Neural cell (in vitro differentiated cells): ENCODE measurements around the gene VPS13D. TPM values are rescaled to one million over a fixed set of nuclear protein-coding genes. Genes with fewer than 3 reads are reported as not detected.

Experiments used
- H2AFZ ChIP-seq: fragments of 200-600, 300-800 bp; sonication (generic), shearing (Covaris generic); 2 replicates; pipeline ENCODE4 v1.6.0; 2014; ENCODE audit warnings: low read depth, mild to moderate bottlenecking, antibody characterized with exemption, low read length, moderate library complexity
- H3F3A ChIP-seq: fragments of 200-600 bp; shearing (Covaris generic); 2 replicates; pipeline ENCODE4 v1.6.1; 2016; ENCODE audit warnings: mild to moderate bottlenecking, moderate library complexity, mixed read lengths, antibody characterized with exemption, low read length; ENCODE audit not compliant: insufficient read depth, poor library complexity, severe bottlenecking
- H3K27ac ChIP-seq: fragments of 200-600, 300-800 bp; sonication (generic), shearing (Covaris generic); 2 replicates; pipeline ENCODE4 v1.5.1; 2014; ENCODE audit warnings: mild to moderate bottlenecking, low read length, moderate library complexity
- H3K27me3 ChIP-seq: fragments of 300-800, 200-600 bp; sonication (generic), shearing (Covaris generic); 2 replicates; pipeline ENCODE4 v1.6.0; 2014; ENCODE audit warnings: mild to moderate bottlenecking, low read depth, low read length, moderate library complexity; ENCODE audit not compliant: insufficient read depth
- H3K36me3 ChIP-seq: fragments of 300-800, 200-600 bp; sonication (generic), shearing (Covaris generic); 2 replicates; pipeline ENCODE4 v1.5.1; 2014; ENCODE audit warnings: mild to moderate bottlenecking, antibody characterized with exemption, low read length, moderate library complexity; ENCODE audit not compliant: insufficient read depth
- H3K4me2 ChIP-seq: fragments of 300-800, 200-600 bp; sonication (generic), shearing (Covaris generic); 2 replicates; pipeline ENCODE4 v1.6.0; 2014; ENCODE audit warnings: mild to moderate bottlenecking, low read length
- H3K4me3 ChIP-seq: fragments of 300-800, 200-600 bp; sonication (generic), shearing (Covaris generic); 2 replicates; pipeline ENCODE4 v1.5.1; 2014; ENCODE audit warnings: mild to moderate bottlenecking, low read length, moderate library complexity
- H3K79me2 ChIP-seq: fragments of 200-600 bp; shearing (Covaris generic); replicated peaks from 2 replicates; pipeline ENCODE4 v1.6.0; 2014; ENCODE audit warnings: mild to moderate bottlenecking, low read length, moderate library complexity; ENCODE audit not compliant: insufficient read depth
- H3K9ac ChIP-seq: fragments of 300-800, 200-600 bp; sonication (generic), shearing (Covaris generic); 2 replicates; pipeline ENCODE4 v1.6.1; 2016; ENCODE audit warnings: mild to moderate bottlenecking, low read length, mixed read lengths
- H3K9me2 ChIP-seq: fragments of 200-600 bp; shearing (Covaris generic); 2 replicates; pipeline ENCODE4 v1.6.1; 2016; ENCODE audit warnings: mild to moderate bottlenecking, low read length, mixed read lengths; ENCODE audit not compliant: insufficient read depth
- H3K9me3 ChIP-seq: fragments of 200-600, 300-800 bp; sonication (generic), shearing (Covaris generic); 2 replicates; pipeline ENCODE4 v1.6.1; 2016; ENCODE audit warnings: mild to moderate bottlenecking, mixed run types, low read length, moderate library complexity, mixed read lengths
- H4K20me1 ChIP-seq: fragments of 200-600 bp; shearing (Covaris generic); 2 replicates; pipeline ENCODE4 v1.6.1; 2016; ENCODE audit warnings: mild to moderate bottlenecking, mixed run types; ENCODE audit not compliant: insufficient read depth
- EP300 ChIP-seq: fragments of 450-650 bp; conservative IDR thresholded peaks from 2 replicates; pipeline ENCODE4 v1.6.1; 2014; ENCODE audit warnings: antibody characterized with exemption, mild to moderate bottlenecking, moderate library complexity; ENCODE audit not compliant: poor library complexity, severe bottlenecking
- EZH2 ChIP-seq: fragments of 200-600, 300-800 bp; shearing (Covaris generic), sonication (generic); IDR thresholded peaks from 2 replicates; pipeline ENCODE4 v1.6.1; 2014; ENCODE audit warnings: antibody characterized with exemption, low read length, borderline replicate concordance, mild to moderate bottlenecking; ENCODE audit not compliant: insufficient read depth, poor library complexity, severe bottlenecking
- MXI1 ChIP-seq: fragments of 450-650 bp; conservative IDR thresholded peaks from 2 replicates; pipeline ENCODE4 v1.6.1; 2014; ENCODE audit warnings: antibody characterized with exemption, mild to moderate bottlenecking; ENCODE audit not compliant: poor library complexity, severe bottlenecking
- POLR2AphosphoS5 ChIP-seq: IDR thresholded peaks from 2 replicates; pipeline ENCODE4 v1.6.1; 2012
- RAD21 ChIP-seq: fragments of 450-650 bp; conservative IDR thresholded peaks from 2 replicates; pipeline ENCODE4 v1.6.1; 2014; ENCODE audit warnings: antibody characterized with exemption, mild to moderate bottlenecking, moderate library complexity
- SMC3 ChIP-seq: fragments of 450-650 bp; conservative IDR thresholded peaks from 2 replicates; pipeline ENCODE4 v1.6.1; 2014; ENCODE audit warnings: antibody characterized with exemption, mild to moderate bottlenecking, moderate library complexity; ENCODE audit not compliant: poor library complexity
- TAF1 ChIP-seq: IDR thresholded peaks from 2 replicates; pipeline ENCODE4 v1.6.1; 2012; ENCODE audit warnings: low read depth
- polyA plus RNA-seq: library from polyadenylated mRNA; depleted of rRNA; stranded (reverse); fragments of >200 nt; gene quantifications from 2 replicates; pipeline ENCODE4 v1.2.3, GENCODE V29; 2014
- TF ChIP-seq, protein P1 (sequence below): fragments of 450-650 bp; IDR thresholded peaks from 2 replicates; pipeline ENCODE4 v1.5.1; 2014; ENCODE audit warnings: antibody characterized with exemption, mild to moderate bottlenecking, moderate library complexity; ENCODE audit not compliant: poor library complexity, severe bottlenecking
- TF ChIP-seq, protein P2 (sequence below): IDR thresholded peaks from 2 replicates; pipeline ENCODE4 v1.6.1; 2012; ENCODE audit warnings: borderline replicate concordance

VPS13D gene
- polyA plus RNA-seq, 1 donor from 2014 or later, result 24.5 TPM

DNA sequence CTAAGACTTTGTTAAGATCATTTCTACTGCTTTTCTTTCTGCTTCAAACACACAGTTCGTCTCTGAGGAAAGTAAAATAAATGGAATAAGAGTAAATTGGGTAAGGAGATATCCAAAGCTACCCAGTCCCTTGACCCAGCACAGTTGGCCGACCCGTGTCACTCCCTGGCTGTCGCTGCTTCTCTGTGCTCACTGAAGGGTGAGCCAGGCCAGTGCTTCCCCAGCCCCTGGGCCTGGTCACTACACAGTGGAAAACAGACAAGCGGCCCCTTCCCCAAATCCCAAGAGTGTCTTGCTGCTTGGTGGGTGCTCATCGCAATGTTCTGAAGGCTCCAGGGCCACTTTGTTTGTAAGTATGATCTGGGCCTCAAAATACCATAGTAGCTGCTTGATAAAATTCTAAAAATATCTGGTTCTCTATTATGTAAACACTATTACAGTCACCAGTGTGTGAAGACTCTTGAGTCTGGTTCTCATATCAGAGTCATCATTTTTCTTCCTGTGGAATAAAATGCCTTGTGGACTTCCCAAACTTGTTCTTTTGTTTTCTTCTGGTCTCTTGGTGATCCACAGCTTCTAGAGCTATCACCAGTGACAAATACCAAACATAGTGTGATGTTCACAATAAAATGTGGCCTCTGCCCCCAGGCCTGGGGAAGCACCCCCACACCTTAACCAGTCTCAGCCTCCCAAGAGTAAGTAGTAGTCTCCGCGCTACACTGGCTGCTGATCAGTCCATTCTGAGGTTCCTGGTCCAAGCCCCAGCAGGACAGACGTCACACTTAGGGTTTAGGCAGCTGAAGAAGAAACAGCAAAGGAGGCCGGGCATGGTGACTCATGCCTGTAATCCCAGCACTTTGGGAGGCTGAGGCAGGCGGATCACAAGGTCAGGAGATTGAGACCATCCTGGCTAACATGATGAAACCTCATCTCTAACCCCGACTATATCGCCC lies 282.0 kb downstream of the VPS13D start:
- Histone ChIP-seq H3K4me2 (no peak overlapping the region), H2AFZ (no peak overlapping the region), H3K79me2 (no peaks in the 10 kb centered on the region), H3K27ac (no peak overlapping the region), H3K9me2 (no peaks in the 10 kb centered on the region), H3F3A (no peaks in the 10 kb centered on the region), H4K20me1 (no peaks in the 10 kb centered on the region), H3K4me3 (no peak overlapping the region), H3K9me3 (no peaks in the 10 kb centered on the region), H3K9ac (no peak overlapping the region), H3K27me3 (no peaks in the 10 kb centered on the region), H3K36me3 (no peaks in the 10 kb centered on the region)
- TF ChIP-seq POLR2AphosphoS5 (no peak), EP300 (no peak), SMC3 (no peak), TAF1 (no peak), RAD21 (no peak), EZH2 (no peak), MXI1 (no peak)
- TF ChIP-seq, protein P1, sequence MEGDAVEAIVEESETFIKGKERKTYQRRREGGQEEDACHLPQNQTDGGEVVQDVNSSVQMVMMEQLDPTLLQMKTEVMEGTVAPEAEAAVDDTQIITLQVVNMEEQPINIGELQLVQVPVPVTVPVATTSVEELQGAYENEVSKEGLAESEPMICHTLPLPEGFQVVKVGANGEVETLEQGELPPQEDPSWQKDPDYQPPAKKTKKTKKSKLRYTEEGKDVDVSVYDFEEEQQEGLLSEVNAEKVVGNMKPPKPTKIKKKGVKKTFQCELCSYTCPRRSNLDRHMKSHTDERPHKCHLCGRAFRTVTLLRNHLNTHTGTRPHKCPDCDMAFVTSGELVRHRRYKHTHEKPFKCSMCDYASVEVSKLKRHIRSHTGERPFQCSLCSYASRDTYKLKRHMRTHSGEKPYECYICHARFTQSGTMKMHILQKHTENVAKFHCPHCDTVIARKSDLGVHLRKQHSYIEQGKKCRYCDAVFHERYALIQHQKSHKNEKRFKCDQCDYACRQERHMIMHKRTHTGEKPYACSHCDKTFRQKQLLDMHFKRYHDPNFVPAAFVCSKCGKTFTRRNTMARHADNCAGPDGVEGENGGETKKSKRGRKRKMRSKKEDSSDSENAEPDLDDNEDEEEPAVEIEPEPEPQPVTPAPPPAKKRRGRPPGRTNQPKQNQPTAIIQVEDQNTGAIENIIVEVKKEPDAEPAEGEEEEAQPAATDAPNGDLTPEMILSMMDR, result no peak
- TF ChIP-seq, protein P2, sequence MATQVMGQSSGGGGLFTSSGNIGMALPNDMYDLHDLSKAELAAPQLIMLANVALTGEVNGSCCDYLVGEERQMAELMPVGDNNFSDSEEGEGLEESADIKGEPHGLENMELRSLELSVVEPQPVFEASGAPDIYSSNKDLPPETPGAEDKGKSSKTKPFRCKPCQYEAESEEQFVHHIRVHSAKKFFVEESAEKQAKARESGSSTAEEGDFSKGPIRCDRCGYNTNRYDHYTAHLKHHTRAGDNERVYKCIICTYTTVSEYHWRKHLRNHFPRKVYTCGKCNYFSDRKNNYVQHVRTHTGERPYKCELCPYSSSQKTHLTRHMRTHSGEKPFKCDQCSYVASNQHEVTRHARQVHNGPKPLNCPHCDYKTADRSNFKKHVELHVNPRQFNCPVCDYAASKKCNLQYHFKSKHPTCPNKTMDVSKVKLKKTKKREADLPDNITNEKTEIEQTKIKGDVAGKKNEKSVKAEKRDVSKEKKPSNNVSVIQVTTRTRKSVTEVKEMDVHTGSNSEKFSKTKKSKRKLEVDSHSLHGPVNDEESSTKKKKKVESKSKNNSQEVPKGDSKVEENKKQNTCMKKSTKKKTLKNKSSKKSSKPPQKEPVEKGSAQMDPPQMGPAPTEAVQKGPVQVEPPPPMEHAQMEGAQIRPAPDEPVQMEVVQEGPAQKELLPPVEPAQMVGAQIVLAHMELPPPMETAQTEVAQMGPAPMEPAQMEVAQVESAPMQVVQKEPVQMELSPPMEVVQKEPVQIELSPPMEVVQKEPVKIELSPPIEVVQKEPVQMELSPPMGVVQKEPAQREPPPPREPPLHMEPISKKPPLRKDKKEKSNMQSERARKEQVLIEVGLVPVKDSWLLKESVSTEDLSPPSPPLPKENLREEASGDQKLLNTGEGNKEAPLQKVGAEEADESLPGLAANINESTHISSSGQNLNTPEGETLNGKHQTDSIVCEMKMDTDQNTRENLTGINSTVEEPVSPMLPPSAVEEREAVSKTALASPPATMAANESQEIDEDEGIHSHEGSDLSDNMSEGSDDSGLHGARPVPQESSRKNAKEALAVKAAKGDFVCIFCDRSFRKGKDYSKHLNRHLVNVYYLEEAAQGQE, result no peak

DNA sequence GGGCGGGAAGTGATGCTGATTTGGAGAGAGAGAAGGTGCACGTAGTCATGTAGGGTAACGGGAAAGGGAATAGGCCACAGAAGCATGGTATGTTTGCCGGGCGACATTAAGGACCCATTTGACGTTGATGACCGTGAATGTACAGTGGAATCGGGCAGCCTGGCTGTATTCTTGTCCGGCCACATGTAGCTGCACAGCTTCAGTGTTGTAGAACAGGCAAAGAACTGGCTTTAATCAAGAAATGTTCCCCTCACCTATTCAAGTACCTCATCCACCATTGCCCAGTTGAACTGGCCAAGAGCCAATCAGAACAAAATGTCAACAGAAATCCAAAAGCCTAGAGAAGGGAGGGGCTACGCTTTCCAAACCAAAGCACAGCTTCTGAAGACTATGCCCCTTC lies 283.4 kb downstream of the VPS13D start:
- Histone ChIP-seq H3K79me2 (no peaks in the 10 kb centered on the region), H3K9ac (no peak overlapping the region), H3K27ac (no peak overlapping the region), H3K27me3 (no peaks in the 10 kb centered on the region), H3F3A (no peaks in the 10 kb centered on the region), H3K4me2 (no peak overlapping the region), H3K9me3 (no peaks in the 10 kb centered on the region), H3K4me3 (no peak overlapping the region), H4K20me1 (no peaks in the 10 kb centered on the region), H3K36me3 (no peaks in the 10 kb centered on the region), H3K9me2 (no peaks in the 10 kb centered on the region), H2AFZ (no peak overlapping the region)
- TF ChIP-seq MXI1, result no peak
- no peak for TF ChIP-seq RAD21
- TF ChIP-seq, protein P2, result no peak
- TF ChIP-seq, protein P1, result no peak
- TF ChIP-seq TAF1, result no peak
- no peak for TF ChIP-seq SMC3
- TF ChIP-seq EP300, result no peak
